GM23248 (cell line): Measurements from ENCODE around the gene EMC10.

ENCODE experiments used
- EZH2 ChIP-seq: fragments of 200-600 bp; sonication (generic); IDR thresholded peaks from 2 replicates; pipeline ENCODE4 v1.6.1; 2018; ENCODE audit warnings: antibody characterized with exemption, mild to moderate bottlenecking; ENCODE audit not compliant: insufficient read depth, poor library complexity, severe bottlenecking
- EZH2phosphoT487 ChIP-seq: fragments of 200-600 bp; sonication (generic); IDR thresholded peaks from 2 replicates; pipeline ENCODE4 v1.6.1; 2018; ENCODE audit warnings: antibody characterized with exemption, moderate library complexity, mild to moderate bottlenecking, low read depth; ENCODE audit not compliant: insufficient read depth

- no peak for TF ChIP-seq EZH2
- no peak for TF ChIP-seq EZH2phosphoT487
Measured at GRCh38 chr19:50492303-50493052, 16.2 kb downstream of the EMC10 start.
